A549 (cell line): ENCODE measurements around the gene DAPL1.

Experiments
- HOXA7 ChIP-seq: fragments of 250-450 bp; sonication (Bioruptor Pico); IDR thresholded peaks from 2 replicates; pipeline ENCODE4 v1.5.0; 2020; ENCODE audit warnings: mild to moderate bottlenecking, moderate library complexity
- RAD21 ChIP-seq, 2 experiments: fragments of >200 bp in 1 of 2; sonication (Bioruptor Twin) in 1 of 2; formaldehyde crosslinking in 1 of 2; IDR thresholded peaks in 1 of 2; conservative IDR thresholded peaks in 1 of 2; 2 replicates in 1 of 2; 3 replicates in 1 of 2; pipeline ENCODE4 v1.6.1; 2012 to 2018; ENCODE audit warnings: inconsistent platforms in 1 of 2

GRCh38 chr2:158745866-158746382 lies 49.2 kb upstream of the DAPL1 start:
- no peak; a peak in 2 of 5 replicates for TF ChIP-seq RAD21 (conservative IDR thresholded peaks at IDR 0.05 in 1 of 2, IDR thresholded peaks at IDR 0.05 in 1 of 2)
- TF ChIP-seq HOXA7 (CRISPR knock-in tag) = no peak
